SH-SY5Y (cell line): ENCODE data around the gene C11orf91.

Source experiments
- GATA2 ChIP-seq: IDR thresholded peaks from 2 replicates; pipeline ENCODE4 v1.6.1; 2011; ENCODE audit warnings: mild to moderate bottlenecking, low read depth, low read length
- GATA3 ChIP-seq: IDR thresholded peaks from 2 replicates; pipeline ENCODE4 v1.6.1; 2011; ENCODE audit warnings: low read depth, mild to moderate bottlenecking, low read length, moderate library complexity

C11orf91 gene

GRCh38 chr11:33690290-33691065 lies 10.1 kb downstream of the C11orf91 start:
- TF ChIP-seq GATA3 (no peak), GATA2 (no peak)

- no peak for TF ChIP-seq GATA2
Measured at GRCh38 chr11:33689501-33689900, 11.1 kb downstream of the C11orf91 start.

- TF ChIP-seq GATA3: no peak
- no peak for TF ChIP-seq GATA2
Measured at GRCh38 chr11:33689085-33689484, 11.5 kb downstream of the C11orf91 start.

- no peak for TF ChIP-seq GATA2
- TF ChIP-seq GATA3: no peak
Measured at GRCh38 chr11:33687733-33688479, 12.7 kb downstream of the C11orf91 start.

GRCh38 chr11:33685082-33685481 lies 15.5 kb downstream of the C11orf91 start:
- TF ChIP-seq GATA2: no peak
- TF ChIP-seq GATA3: no peak

- TF ChIP-seq GATA3 (no peak), GATA2 (no peak)
Measured at GRCh38 chr11:33684003-33684706, 16.5 kb downstream of the C11orf91 start.

- no peak for TF ChIP-seq GATA2
- TF ChIP-seq GATA3: no peak
Measured at GRCh38 chr11:33682446-33682845, 18.2 kb downstream of the C11orf91 start.

- no peak for TF ChIP-seq GATA2
- no peak for TF ChIP-seq GATA3
Measured at GRCh38 chr11:33682019-33682418, 18.6 kb downstream of the C11orf91 start.

GRCh38 chr11:33674035-33674814 lies 26.4 kb downstream of the C11orf91 start:
- TF ChIP-seq GATA3 (no peak), GATA2 (no peak)

- no peak for TF ChIP-seq GATA2
- TF ChIP-seq GATA3: no peak
Measured at GRCh38 chr11:33672273-33672672, 28.4 kb downstream of the C11orf91 start.

GRCh38 chr11:33670250-33671011 lies 30.2 kb downstream of the C11orf91 start:
- no peak for TF ChIP-seq GATA2
- TF ChIP-seq GATA3: no peak

- TF ChIP-seq GATA2 (no peak), GATA3 (no peak)
Measured at GRCh38 chr11:33669598-33670249, 30.9 kb downstream of the C11orf91 start.
